WTC11 (cell line): ENCODE results near the gene HK2. TPM values are rescaled to one million over a fixed set of nuclear protein-coding genes. Genes with fewer than 3 reads are reported as not detected.

Source experiments
- ATAC-seq: fragments of 200-7000 bp; cut with Tn5 transposase; 2 replicates; pipeline ENCODE4 v1.10.0; 2021; ENCODE audit warnings: mild to moderate bottlenecking, moderate library complexity
- CTCF ChIA-PET: fragments of 300-600 bp; sonication (Branson Sonifier 250); formaldehyde crosslinking; loops from one replicate; lab custom pipeline; 2021; ENCODE audit warnings: antibody characterized with exemption; lab: Charles Lee
- POLR2A ChIA-PET: fragments of 350-600 bp; sonication (Branson Sonifier 250); formaldehyde crosslinking; loops from one replicate; lab custom pipeline; 2021; ENCODE audit warnings: antibody characterized with exemption; lab: Charles Lee
- DNase-seq: peaks from one replicate; pipeline ENCODE4 v3.0.0; 2021; ENCODE audit warnings: low spot score
- H3K27ac Mint-ChIP-seq: 2 replicates; pipeline ENCODE4 v1.8.0; 2021; ENCODE audit warnings: mixed read lengths
- H3K27me3 Mint-ChIP-seq: 2 replicates; pipeline ENCODE4 v1.8.0; 2021; ENCODE audit warnings: low read depth, mild to moderate bottlenecking, moderate library complexity, mixed read lengths
- H3K36me3 Mint-ChIP-seq: 2 replicates; pipeline ENCODE4 v1.8.0; 2021; ENCODE audit warnings: mixed read lengths
- H3K4me1 Mint-ChIP-seq: 2 replicates; pipeline ENCODE4 v1.8.0; 2022; ENCODE audit warnings: mixed read lengths
- H3K4me3 Mint-ChIP-seq: 2 replicates; pipeline ENCODE4 v1.8.0; 2021; ENCODE audit warnings: mild to moderate bottlenecking, moderate library complexity, mixed read lengths
- H3K9me3 Mint-ChIP-seq: 2 replicates; pipeline ENCODE4 v1.8.0; 2021; ENCODE audit warnings: mixed read lengths
- AFF4 ChIP-seq: sonication (generic); formaldehyde crosslinking; IDR thresholded peaks from 2 replicates; pipeline ENCODE4 v1.8.1; 2023; ENCODE audit warnings: mild to moderate bottlenecking, missing genetic modification reagents, borderline replicate concordance
- E2F1 ChIP-seq: sonication (generic); formaldehyde crosslinking; IDR thresholded peaks from 2 replicates; pipeline ENCODE4 v1.8.0; 2022; ENCODE audit warnings: mild to moderate bottlenecking, missing genetic modification reagents
- EMX1 ChIP-seq: fragments of 250-450 bp; sonication (Bioruptor Pico); IDR thresholded peaks from 2 replicates; pipeline ENCODE4 v1.8.0; 2021; ENCODE audit warnings: mild to moderate bottlenecking
- ETV6 ChIP-seq: sonication (generic); formaldehyde crosslinking; IDR thresholded peaks from 2 replicates; pipeline ENCODE4 v1.8.1; 2022; ENCODE audit warnings: mild to moderate bottlenecking, missing genetic modification reagents
- FOXJ3 ChIP-seq: sonication (generic); formaldehyde crosslinking; IDR thresholded peaks from 2 replicates; pipeline ENCODE4 v1.9.0; 2021; ENCODE audit warnings: missing genetic modification reagents, mild to moderate bottlenecking, borderline replicate concordance
- FOXK1 ChIP-seq: sonication (generic); formaldehyde crosslinking; IDR thresholded peaks from 2 replicates; pipeline ENCODE4 v1.8.0; 2022; ENCODE audit warnings: mild to moderate bottlenecking, moderate library complexity, missing genetic modification reagents
- GTF2I ChIP-seq: fragments of 250-450 bp; sonication (Bioruptor Pico); conservative IDR thresholded peaks from 2 replicates; pipeline ENCODE4 v1.4.0; 2021; ENCODE audit warnings: mild to moderate bottlenecking
- OVOL2 ChIP-seq: fragments of 250-450 bp; sonication (Bioruptor Pico); IDR thresholded peaks from 2 replicates; pipeline ENCODE4 v1.9.0; 2021; ENCODE audit warnings: mild to moderate bottlenecking, borderline replicate concordance
- PREB ChIP-seq: sonication (generic); formaldehyde crosslinking; IDR thresholded peaks from 2 replicates; pipeline ENCODE4 v1.8.1; 2022; ENCODE audit warnings: mild to moderate bottlenecking, missing genetic modification reagents, moderate library complexity, borderline replicate concordance
- PRRX2 ChIP-seq: fragments of 250-450 bp; sonication (Bioruptor Pico); IDR thresholded peaks from 2 replicates; pipeline ENCODE4 v1.8.0; 2021; ENCODE audit warnings: mild to moderate bottlenecking
- SMAD3 ChIP-seq: sonication (generic); formaldehyde crosslinking; IDR thresholded peaks from 2 replicates; pipeline ENCODE4 v1.8.0; 2022; ENCODE audit warnings: missing genetic modification reagents, mild to moderate bottlenecking, borderline replicate concordance
- STAT6 ChIP-seq: sonication (generic); formaldehyde crosslinking; conservative IDR thresholded peaks from 2 replicates; pipeline ENCODE4 v1.8.1; 2023; ENCODE audit warnings: mild to moderate bottlenecking, low read depth, missing genetic modification reagents, moderate library complexity
- ZBTB43 ChIP-seq: sonication (generic); formaldehyde crosslinking; IDR thresholded peaks from 2 replicates; pipeline ENCODE4 v1.8.1; 2023; ENCODE audit warnings: mild to moderate bottlenecking, missing genetic modification reagents
- ZMAT4 ChIP-seq: fragments of 250-450 bp; sonication (Bioruptor Pico); IDR thresholded peaks from 2 replicates; pipeline ENCODE4 v1.9.0; 2021; ENCODE audit warnings: mild to moderate bottlenecking
- ZNF219 ChIP-seq: sonication (generic); formaldehyde crosslinking; IDR thresholded peaks from 2 replicates; pipeline ENCODE4 v1.8.0; 2023; ENCODE audit warnings: missing genetic modification reagents, mild to moderate bottlenecking, borderline replicate concordance
- ZNF232 ChIP-seq: sonication (generic); formaldehyde crosslinking; IDR thresholded peaks from 2 replicates; pipeline ENCODE4 v1.8.0; 2022; ENCODE audit warnings: mild to moderate bottlenecking, missing genetic modification reagents
- ZNF317 ChIP-seq: sonication (generic); formaldehyde crosslinking; IDR thresholded peaks from 2 replicates; pipeline ENCODE4 v1.8.1; 2023; ENCODE audit warnings: low read depth, mild to moderate bottlenecking, moderate library complexity, missing genetic modification reagents, borderline replicate concordance
- ZNF396 ChIP-seq: fragments of 250-450 bp; sonication (Bioruptor Pico); IDR thresholded peaks from 2 replicates; pipeline ENCODE4 v1.8.0; 2021; ENCODE audit warnings: mild to moderate bottlenecking, moderate library complexity, borderline replicate concordance
- ZNF416 ChIP-seq: fragments of 250-450 bp; sonication (Bioruptor Pico); IDR thresholded peaks from 2 replicates; pipeline ENCODE4 v1.9.0; 2021; ENCODE audit warnings: mild to moderate bottlenecking, inconsistent platforms
- ZNF423 ChIP-seq: fragments of 250-450 bp; sonication (Bioruptor Pico); IDR thresholded peaks from 2 replicates; pipeline ENCODE4 v2.1.2; 2022; ENCODE audit warnings: mild to moderate bottlenecking, moderate library complexity
- ZNF425 ChIP-seq: fragments of 250-450 bp; sonication (Bioruptor Pico); conservative IDR thresholded peaks from 2 replicates; pipeline ENCODE4 v1.9.0; 2021; ENCODE audit warnings: mild to moderate bottlenecking
- total RNA-seq: library from RNA; stranded (reverse); gene quantifications from 3 replicates; pipeline ENCODE4 v1.2.3, GENCODE V29; 2021

HK2 gene
- total RNA-seq, 1 experiment from 2014 or later, result 61.6 TPM

- TF ChIP-seq AFF4 (CRISPR knock-in tag), result no peak
- TF ChIP-seq ZMAT4 (CRISPR knock-in tag), result no peak
- no peak for TF ChIP-seq PREB
- no peak for TF ChIP-seq ZNF219 (CRISPR knock-in tag)
- no peak for TF ChIP-seq ZNF423 (CRISPR knock-in tag)
- TF ChIP-seq OVOL2 (CRISPR knock-in tag), result no peak
- TF ChIP-seq ZNF396 (CRISPR knock-in tag), result no peak
- TF ChIP-seq ETV6 (CRISPR knock-in tag), result no peak
- no peak for TF ChIP-seq FOXK1
- TF ChIP-seq EMX1, result no peak
- no peak for TF ChIP-seq FOXJ3
- TF ChIP-seq E2F1 (CRISPR knock-in tag), result no peak
These were observed 23.3 kb downstream of the HK2 start (continued) for GRCh38 chr2:74857215-74857614.

GRCh38 chr2:74857725-74858124 lies 23.8 kb downstream of the HK2 start:
- peaks cover 48% of the 10 kb centered on the region for H3K36me3 Mint-ChIP-seq
- H3K9me3 Mint-ChIP-seq, result no peaks in the 10 kb centered on the region
- H3K4me3 Mint-ChIP-seq, result no peak overlapping the region
- DNase-seq, result no peak
- ATAC-seq, result no peak
- H3K4me1 Mint-ChIP-seq, result peaks cover 35% of the 10 kb centered on the region
- no peaks in the 10 kb centered on the region for H3K27me3 Mint-ChIP-seq
- ChIA-PET CTCF (interaction anchor here (1.3 to 1.4 kb wide), 2 partner anchors 8 kb away, joined by 3 to 5 read pairs; no protein-coding TSS in a partner anchor), POLR2A (no interaction called here)
- H3K27ac Mint-ChIP-seq, result no peak overlapping the region
- no peak for TF ChIP-seq ZNF416 (CRISPR knock-in tag)
- no peak for TF ChIP-seq PRRX2 (CRISPR knock-in tag)
- TF ChIP-seq SMAD3, result no peak
- no peak for TF ChIP-seq GTF2I (CRISPR knock-in tag)
- TF ChIP-seq ZNF232 (CRISPR knock-in tag), result no peak
- no peak for TF ChIP-seq ZBTB43 (CRISPR knock-in tag)
- TF ChIP-seq STAT6 (CRISPR knock-in tag), result no peak
- TF ChIP-seq ZNF425 (CRISPR knock-in tag), result no peak
- no peak for TF ChIP-seq ZNF317 (CRISPR knock-in tag)
